OCI-LY7 (cell line): Measurements from ENCODE around the gene NPB. TPM values are rescaled to one million over a fixed set of nuclear protein-coding genes. Genes with fewer than 3 reads are reported as not detected.

Experiments
- BruUV-seq: library from RNA; stranded (reverse); fragments of 400-500 nt; replicated peaks from 2 replicates; lab custom pipeline; 2021; lab: Mats Ljungman, UMichigan
- CTCF ChIA-PET: fragments of 300-600 bp; sonication (Branson Sonifier 250); formaldehyde crosslinking; loops from one replicate; lab custom pipeline; 2022; ENCODE audit warnings: antibody characterized with exemption; ENCODE audit not compliant: unreplicated experiment; lab: Charles Lee
- POLR2A ChIA-PET: fragments of 300-600 bp; sonication (Branson Sonifier 250); formaldehyde crosslinking; loops from one replicate; lab custom pipeline; 2022; ENCODE audit warnings: antibody characterized with exemption; lab: Charles Lee
- DNase-seq: peaks from one replicate; pipeline ENCODE4 v3.0.0-alpha.2; 2015; ENCODE audit warnings: low spot score
- H2AFZ ChIP-seq: fragments of 200-600 bp; sonication (generic), shearing (Covaris generic); 2 replicates; pipeline ENCODE4 v1.6.1; 2014; ENCODE audit warnings: mild to moderate bottlenecking, antibody characterized with exemption, low read length, moderate library complexity
- H3K27ac ChIP-seq: fragments of 200-600 bp; sonication (generic); 2 replicates; pipeline ENCODE4 v1.5.1; 2014; ENCODE audit warnings: mixed run types, low read depth, mild to moderate bottlenecking, moderate library complexity, low read length, inconsistent platforms; ENCODE audit not compliant: poor library complexity, severe bottlenecking
- H3K36me3 ChIP-seq: fragments of 200-600 bp; sonication (generic); 2 replicates; pipeline ENCODE4 v1.6.1; 2014; ENCODE audit warnings: mild to moderate bottlenecking, antibody characterized with exemption, low read length, moderate library complexity, mixed read lengths; ENCODE audit not compliant: insufficient read depth
- H3K4me1 ChIP-seq: fragments of 200-600 bp; sonication (generic); 2 replicates; pipeline ENCODE4 v1.5.1; 2014; ENCODE audit warnings: mild to moderate bottlenecking, low read length; ENCODE audit not compliant: insufficient read depth, poor library complexity, severe bottlenecking
- H3K4me2 ChIP-seq: fragments of 200-600 bp; sonication (generic); 2 replicates; pipeline ENCODE4 v1.6.1; 2014; ENCODE audit warnings: mild to moderate bottlenecking, low read length
- H3K4me3 ChIP-seq: fragments of 200-600 bp; sonication (generic); 2 replicates; pipeline ENCODE4 v1.5.1; 2014; ENCODE audit warnings: mild to moderate bottlenecking, low read depth, low read length; ENCODE audit not compliant: poor library complexity, severe bottlenecking
- H3K79me2 ChIP-seq: fragments of 200-600 bp; sonication (generic); 2 replicates; pipeline ENCODE4 v1.6.1; 2016; ENCODE audit warnings: low read depth, mild to moderate bottlenecking, low read length, moderate library complexity, mixed read lengths; ENCODE audit not compliant: insufficient read depth
- H3K9me2 ChIP-seq: fragments of 200-600 bp; sonication (generic); 2 replicates; pipeline ENCODE4 v1.6.1; 2016; ENCODE audit warnings: mild to moderate bottlenecking, low read length, mixed read lengths; ENCODE audit not compliant: insufficient read depth
- H3K9me3 ChIP-seq: fragments of 200-600 bp; sonication (generic); 2 replicates; pipeline ENCODE4 v1.6.1; 2014; ENCODE audit warnings: mild to moderate bottlenecking, mixed run types, low read length, mixed read lengths
- H4K20me1 ChIP-seq: fragments of 200-600 bp; sonication (generic); 2 replicates; pipeline ENCODE4 v1.6.1; 2014; ENCODE audit warnings: mild to moderate bottlenecking, antibody characterized with exemption, low read length, moderate library complexity, mixed read lengths; ENCODE audit not compliant: insufficient read depth
- EZH2phosphoT487 ChIP-seq: fragments of 200-600 bp; sonication (generic); IDR thresholded peaks from 2 replicates; pipeline ENCODE4 v1.6.1; 2018; ENCODE audit warnings: low read depth, borderline replicate concordance, mild to moderate bottlenecking, mixed run types, antibody characterized with exemption, low read length, moderate library complexity, mixed read lengths
- intact Hi-C: fragments of 100-400 bp; cut with micrococcal nuclease; formaldehyde crosslinking; loops from one replicate; pipeline ENCODE4 v1.10.0; 2022; ENCODE audit not compliant: unreplicated experiment
- total RNA-seq, 2 experiments: library from RNA; depleted of rRNA in 1 of 2; stranded (reverse); fragments of >200 nt in 1 of 2; shearing (Covaris generic) in 1 of 2; gene quantifications; 2 replicates each; pipeline ENCODE4 v1.2.3, GENCODE V29; 2014 to 2022
- TF ChIP-seq, protein P1 (sequence below): fragments of 200-600 bp; sonication (generic); conservative IDR thresholded peaks from 2 replicates; pipeline ENCODE4 v1.5.1; 2014; ENCODE audit warnings: mild to moderate bottlenecking, antibody characterized with exemption, low read length, moderate library complexity, mixed read lengths

Gene NPB
- total RNA-seq, 2 experiments from 2014 or later = 2.8 to 3.2 TPM

DNA sequence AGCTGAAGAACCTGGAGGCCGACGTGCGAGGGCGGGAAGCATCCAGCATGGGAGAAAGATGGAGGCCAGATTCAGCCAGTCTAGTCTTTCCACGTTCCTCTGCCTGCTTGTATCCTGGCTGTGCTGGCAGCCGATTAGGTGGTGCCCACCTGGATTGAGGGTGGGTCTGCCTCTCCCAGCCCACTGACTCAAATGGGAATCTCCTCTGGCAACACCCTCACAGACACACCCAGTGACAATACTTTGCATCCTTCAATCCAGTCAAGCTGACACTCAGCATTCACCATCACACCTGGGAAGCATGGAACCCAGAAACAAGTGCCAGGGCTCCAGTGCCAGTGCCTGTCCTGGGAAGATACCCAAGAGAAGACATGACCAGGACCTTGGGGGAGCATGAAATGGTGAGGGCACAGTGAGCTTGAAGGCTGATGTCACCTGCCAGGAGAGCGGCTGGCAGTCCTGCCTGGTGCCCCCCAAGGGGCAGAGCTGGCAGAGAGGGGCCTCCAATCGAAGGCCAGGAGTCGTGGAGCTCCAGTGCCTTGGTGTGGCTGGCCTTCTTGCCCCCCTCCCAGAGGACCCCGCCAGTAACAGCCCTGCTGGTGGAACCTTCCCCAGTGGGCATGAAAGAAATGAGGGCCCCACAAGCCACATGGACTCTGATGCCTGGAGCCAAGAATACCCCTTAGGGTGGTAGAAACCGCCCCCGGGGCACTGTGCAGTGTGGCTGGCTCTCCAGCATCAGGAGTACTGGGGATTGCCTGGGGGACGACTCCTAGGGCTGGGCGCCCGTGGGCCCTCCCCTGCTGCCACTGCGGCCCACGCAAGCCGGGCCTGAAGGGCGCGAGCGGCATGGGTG lies 643 bp upstream of the NPB start:
- H3K27ac ChIP-seq = no peak overlapping the region
- no peaks in the 10 kb centered on the region for H3K4me1 ChIP-seq
- TF ChIP-seq EZH2phosphoT487 = no peak
- TF ChIP-seq, protein P1, sequence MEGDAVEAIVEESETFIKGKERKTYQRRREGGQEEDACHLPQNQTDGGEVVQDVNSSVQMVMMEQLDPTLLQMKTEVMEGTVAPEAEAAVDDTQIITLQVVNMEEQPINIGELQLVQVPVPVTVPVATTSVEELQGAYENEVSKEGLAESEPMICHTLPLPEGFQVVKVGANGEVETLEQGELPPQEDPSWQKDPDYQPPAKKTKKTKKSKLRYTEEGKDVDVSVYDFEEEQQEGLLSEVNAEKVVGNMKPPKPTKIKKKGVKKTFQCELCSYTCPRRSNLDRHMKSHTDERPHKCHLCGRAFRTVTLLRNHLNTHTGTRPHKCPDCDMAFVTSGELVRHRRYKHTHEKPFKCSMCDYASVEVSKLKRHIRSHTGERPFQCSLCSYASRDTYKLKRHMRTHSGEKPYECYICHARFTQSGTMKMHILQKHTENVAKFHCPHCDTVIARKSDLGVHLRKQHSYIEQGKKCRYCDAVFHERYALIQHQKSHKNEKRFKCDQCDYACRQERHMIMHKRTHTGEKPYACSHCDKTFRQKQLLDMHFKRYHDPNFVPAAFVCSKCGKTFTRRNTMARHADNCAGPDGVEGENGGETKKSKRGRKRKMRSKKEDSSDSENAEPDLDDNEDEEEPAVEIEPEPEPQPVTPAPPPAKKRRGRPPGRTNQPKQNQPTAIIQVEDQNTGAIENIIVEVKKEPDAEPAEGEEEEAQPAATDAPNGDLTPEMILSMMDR = no peak
- peaks cover 51% of the 10 kb centered on the region for H3K36me3 ChIP-seq
- H4K20me1 ChIP-seq = no peaks in the 10 kb centered on the region; the same call in 1 of the 2 replicates
- intact Hi-C loops = no loop called here
- no peak overlapping the region for H2AFZ ChIP-seq
- no peaks in the 10 kb centered on the region for H3K9me2 ChIP-seq
- H3K79me2 ChIP-seq = no peaks in the 10 kb centered on the region
- ChIA-PET POLR2A (no interaction called here), CTCF (no interaction called here)
- no peaks in the 10 kb centered on the region for H3K9me3 ChIP-seq
- BruUV-seq = no TSS peak
- DNase-seq = no peak
- no peak overlapping the region for H3K4me2 ChIP-seq
- no peak overlapping the region for H3K4me3 ChIP-seq

DNA sequence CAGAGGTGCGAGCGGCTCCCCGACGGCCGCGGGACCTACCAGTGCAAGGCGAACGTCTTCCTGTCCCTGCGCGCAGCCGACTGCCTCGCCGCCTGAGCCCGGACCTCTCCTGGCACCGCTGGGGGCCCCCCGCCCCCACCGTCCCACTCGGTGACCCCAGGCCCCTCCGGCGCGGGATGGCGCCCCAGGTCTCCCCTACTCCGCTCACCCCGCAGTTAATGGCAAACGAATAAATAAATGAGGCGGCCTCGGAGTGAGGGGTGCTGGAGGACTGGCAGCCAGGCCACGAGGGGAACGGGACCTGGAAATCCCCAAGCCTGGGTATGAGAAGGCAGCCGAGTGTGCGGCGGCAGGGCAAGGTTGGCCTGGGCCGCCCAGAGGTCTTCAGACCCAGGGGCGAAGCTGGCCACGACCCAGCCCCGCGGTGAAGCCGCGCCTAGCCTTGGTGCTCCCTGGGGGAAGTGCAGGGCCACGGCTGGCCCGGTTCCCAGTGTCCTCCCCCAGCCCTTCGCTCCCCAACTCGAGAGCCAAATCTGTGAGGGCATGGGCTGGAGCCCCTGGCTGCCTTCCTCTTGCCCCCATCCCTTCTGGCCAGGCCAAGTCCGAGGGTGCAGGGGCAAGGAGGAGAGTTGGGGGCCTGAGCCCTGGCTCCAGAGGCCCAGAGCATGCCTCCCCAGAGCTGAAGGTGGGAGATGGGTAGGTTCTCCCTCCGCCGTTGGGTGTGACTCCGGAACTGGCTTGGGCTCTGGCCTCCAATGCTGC lies 796 bp downstream of the NPB start:
- Histone ChIP-seq H3K79me2 (no peaks in the 10 kb centered on the region), H3K9me2 (no peaks in the 10 kb centered on the region), H3K4me1 (no peaks in the 10 kb centered on the region), H3K36me3 (peaks cover 48% of the 10 kb centered on the region), H4K20me1 (no peaks in the 10 kb centered on the region; the same call in 1 of the 2 replicates), H3K4me3 (no peak overlapping the region), H3K4me2 (no peak overlapping the region), H2AFZ (no peak overlapping the region), H3K27ac (no peak overlapping the region), H3K9me3 (no peaks in the 10 kb centered on the region)
- POLR2A ChIA-PET = no interaction called here
- no peak for TF ChIP-seq EZH2phosphoT487
- TF ChIP-seq, protein P1 = no peak
- BruUV-seq = no TSS peak
- intact Hi-C loops = no loop called here
- no peak for DNase-seq
- CTCF ChIA-PET = no interaction called here
